Kidney (tissue), 14 donors: ENCODE measurements around the gene COG4. TPM values are rescaled to one million over a fixed set of nuclear protein-coding genes. Genes with fewer than 3 reads are reported as not detected.

Experiments
- DNase-seq, 5 donors: peaks; one replicate each; pipeline ENCODE4 v3.0.0-alpha.2; 2013 to 2020
- FAIRE-seq: peaks from 2 replicates; lab custom pipeline; 2012; peaks lifted over from hg19 to GRCh38; lab: Jason Lieb, UNC
- H3K27ac ChIP-seq, 2 donors: one replicate each; pipeline ENCODE4 v1.7.0; 2013; ENCODE audit warnings: low read depth in 2 of 2, low read length in 2 of 2, inconsistent platforms in 1 of 2
- H3K27me3 ChIP-seq: one replicate; pipeline ENCODE4 v1.7.1; 2013; ENCODE audit warnings: low read length, inconsistent platforms; ENCODE audit not compliant: control insufficient read depth, insufficient read depth
- H3K36me3 ChIP-seq, 3 donors: one replicate each; pipeline versions ENCODE4 v1.7.0 to v1.7.1; 2013; ENCODE audit warnings: low read length in 3 of 3, control low read depth in 1 of 3, inconsistent platforms in 1 of 3; ENCODE audit not compliant: insufficient read depth in 3 of 3, control insufficient read depth in 2 of 3
- H3K4me1 ChIP-seq, 3 donors: one replicate each; pipeline versions ENCODE4 v1.7.0 to v1.7.1; 2013; ENCODE audit warnings: low read length in 3 of 3, inconsistent platforms in 1 of 3, low read depth in 1 of 3; ENCODE audit not compliant: control insufficient read depth in 2 of 3, insufficient read depth in 2 of 3
- H3K4me3 ChIP-seq, 3 donors: one replicate each; pipeline versions ENCODE4 v1.7.0 to v1.8.1; 2013; ENCODE audit warnings: low read length in 3 of 3, control low read depth in 1 of 3, inconsistent platforms in 1 of 3
- H3K9ac ChIP-seq, 3 donors: one replicate each; pipeline versions ENCODE4 v1.7.0 to v1.7.1; 2013; ENCODE audit warnings: low read length in 3 of 3, control low read depth in 1 of 3, inconsistent platforms in 1 of 3
- H3K9me3 ChIP-seq, 3 donors: one replicate each; pipeline versions ENCODE4 v1.7.0 to v1.7.1; 2013; ENCODE audit warnings: low read length in 3 of 3, control low read depth in 1 of 3, inconsistent platforms in 1 of 3; ENCODE audit not compliant: control insufficient read depth in 2 of 3, insufficient read depth in 1 of 3
- intact Hi-C: fragments of 100-400 bp; cut with DNase I; formaldehyde crosslinking; loops from one replicate; pipeline ENCODE4 v1.11.1; 2022
- polyA plus RNA-seq: library from polyadenylated mRNA; stranded (reverse); fragments of 350-450 nt; fragmentation: Illumina TruSeq; extraction: RNeasy Lipid Tissue Mini Kit (QIAGEN cat#74804); gene quantifications from one replicate; pipeline ENCODE4 v1.2.3, GENCODE V29; 2014; ENCODE audit warnings: low read depth, low replicate concordance; ENCODE audit not compliant: insufficient read depth
- total RNA-seq: library from RNA; stranded (reverse); fragmentation: NEBNext Ultra II Directional; extraction: Animal tissue kit (Norgen Biotek cat#: 25700); gene quantifications from one replicate; pipeline ENCODE4 v1.2.1, GENCODE V29; 2021
- TF ChIP-seq, protein P1 (sequence below): IDR thresholded peaks from 3 replicates; pipeline ENCODE4 v1.5.1; 2012; ENCODE audit warnings: mild to moderate bottlenecking, moderate library complexity, borderline replicate concordance; ENCODE audit not compliant: insufficient read depth; ENCODE audit errors: extremely low read depth
- donor health status: control.
- donor health status: control.
- donor health status: control.
- donor health status: control.
- donor health status: control.
- donor health status: DM: yes; HTN: yes; CAD: no.
- donor health status: Normal renal cell carcinoma (clear cell type).

The COG4 gene
- total and polyA plus RNA-seq, 2 donors from 2014 or later, result 42.9 to 69.7 TPM

DNA sequence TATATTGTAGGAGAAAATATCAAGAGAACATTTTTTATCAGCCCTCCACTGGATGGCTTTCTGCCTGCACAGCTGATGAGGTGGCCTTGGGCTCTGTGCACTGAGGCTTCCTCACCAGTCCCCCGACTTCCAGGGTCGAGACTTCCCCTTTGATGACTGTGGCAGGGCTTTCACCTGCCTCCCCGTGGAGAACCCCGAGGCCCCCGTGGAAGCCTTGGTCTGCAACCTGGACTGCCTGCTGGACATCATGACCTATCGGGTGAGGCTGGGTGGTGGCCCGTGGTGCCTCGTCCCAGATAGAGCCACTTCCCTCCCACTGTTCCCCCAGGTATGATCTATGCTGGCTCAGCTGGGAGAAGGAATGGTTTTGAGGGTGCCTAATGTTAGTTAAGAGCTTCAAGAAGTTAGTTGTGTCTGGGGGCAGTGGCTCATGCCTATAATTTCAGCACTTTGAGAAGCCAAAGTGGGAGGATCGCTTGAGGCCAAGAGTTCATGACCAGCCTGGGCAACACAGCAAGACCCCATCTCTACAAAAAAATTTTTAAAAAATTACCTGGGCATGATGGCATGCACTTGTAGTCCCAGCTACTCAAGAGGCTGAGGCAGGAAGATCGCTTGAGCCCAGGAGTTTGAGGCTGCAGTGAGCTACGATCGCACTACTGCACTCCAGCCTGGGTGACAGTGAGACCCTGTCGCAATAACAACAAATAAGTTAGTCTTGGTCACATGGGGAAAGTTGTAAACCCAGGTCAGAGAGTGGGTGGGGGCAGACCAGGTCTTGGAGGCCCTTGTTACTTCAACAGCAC is 57.2 kb downstream of the COG4 start:
- H3K4me3 ChIP-seq, result no peak overlapping the region
- no peak overlapping the region for H3K27ac ChIP-seq
- H3K4me1 ChIP-seq, result no peaks in the 10 kb centered on the region
- no peak overlapping the region for H3K9ac ChIP-seq
- H3K27me3 ChIP-seq, result no peaks in the 10 kb centered on the region
- no peak for FAIRE-seq
- TF ChIP-seq, protein P1, sequence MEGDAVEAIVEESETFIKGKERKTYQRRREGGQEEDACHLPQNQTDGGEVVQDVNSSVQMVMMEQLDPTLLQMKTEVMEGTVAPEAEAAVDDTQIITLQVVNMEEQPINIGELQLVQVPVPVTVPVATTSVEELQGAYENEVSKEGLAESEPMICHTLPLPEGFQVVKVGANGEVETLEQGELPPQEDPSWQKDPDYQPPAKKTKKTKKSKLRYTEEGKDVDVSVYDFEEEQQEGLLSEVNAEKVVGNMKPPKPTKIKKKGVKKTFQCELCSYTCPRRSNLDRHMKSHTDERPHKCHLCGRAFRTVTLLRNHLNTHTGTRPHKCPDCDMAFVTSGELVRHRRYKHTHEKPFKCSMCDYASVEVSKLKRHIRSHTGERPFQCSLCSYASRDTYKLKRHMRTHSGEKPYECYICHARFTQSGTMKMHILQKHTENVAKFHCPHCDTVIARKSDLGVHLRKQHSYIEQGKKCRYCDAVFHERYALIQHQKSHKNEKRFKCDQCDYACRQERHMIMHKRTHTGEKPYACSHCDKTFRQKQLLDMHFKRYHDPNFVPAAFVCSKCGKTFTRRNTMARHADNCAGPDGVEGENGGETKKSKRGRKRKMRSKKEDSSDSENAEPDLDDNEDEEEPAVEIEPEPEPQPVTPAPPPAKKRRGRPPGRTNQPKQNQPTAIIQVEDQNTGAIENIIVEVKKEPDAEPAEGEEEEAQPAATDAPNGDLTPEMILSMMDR, result no peak
- no peaks in the 10 kb centered on the region for H3K9me3 ChIP-seq
- peaks cover 0 to 14% (median 4%) of the 10 kb centered on the region in 3 donors for H3K36me3 ChIP-seq
- no peak for DNase-seq
- intact Hi-C loops, result no loop called here

GRCh38 chr16:70463235-70463634 is 60.1 kb downstream of the COG4 start:
- no peak overlapping the region for H3K9ac ChIP-seq
- H3K27me3 ChIP-seq, result no peaks in the 10 kb centered on the region
- no peaks in the 10 kb centered on the region for H3K4me1 ChIP-seq
- intact Hi-C loops, result no loop called here
- DNase-seq, result no peak
- H3K9me3 ChIP-seq, result no peaks in the 10 kb centered on the region
- H3K36me3 ChIP-seq, result peaks cover 0 to 14% (median 4%) of the 10 kb centered on the region in 3 donors
- FAIRE-seq, result no peak
- H3K4me3 ChIP-seq, result no peak overlapping the region
- H3K27ac ChIP-seq, result no peak overlapping the region
- TF ChIP-seq, protein P1, result no peak

- TF ChIP-seq, protein P1, result no peak
- intact Hi-C loops, result no loop called here
These were observed 62.6 kb downstream of the COG4 start for GRCh38 chr16:70460737-70461261.

More at GRCh38 chr16:70460737-70461261, 62.6 kb downstream of the COG4 start:
- Histone ChIP-seq H3K4me1 (peaks cover 0 to 7% (median 2%) of the 10 kb centered on the region in 3 donors), H3K4me3 (no peak overlapping the region), H3K27me3 (no peaks in the 10 kb centered on the region), H3K27ac (no peak overlapping the region), H3K9ac (no peak overlapping the region), H3K36me3 (peaks cover 0 to 14% (median 4%) of the 10 kb centered on the region in 3 donors), H3K9me3 (no peaks in the 10 kb centered on the region)
- DNase-seq (peak in 4 of 5 donors; percentile 65 to 84 (median 75)), FAIRE-seq (no peak)
